HG02840 (cell line): Measurements from ENCODE around the gene TSPYL1.
"Not testable (repeated sequence)": the region's sequence is repeated elsewhere in the genome, so short reads cannot be mapped to it uniquely, and the experiment has no call there.

Experiments used
- ATAC-seq: cut with Tn5 transposase; IDR thresholded peaks from one replicate; pipeline ENCODE4 v1.9.1; 2021; ENCODE audit warnings: mild to moderate bottlenecking, moderate library complexity, moderate number of reproducible peaks; ENCODE audit not compliant: unreplicated experiment, low FRiP score

TSPYL1 gene

GRCh38 chr6:116279232-116280160 lies at the start of gene TSPYL1:
Gene TSPYL1 (minus strand): TSS chr6:116279930. CDS start chr6:116279830, 100 bp downstream.
- ATAC-seq = peak; percentile 98

GRCh38 chr6:116329156-116329555 lies 49.4 kb upstream of the TSPYL1 start:
- no peak for ATAC-seq

DNA sequence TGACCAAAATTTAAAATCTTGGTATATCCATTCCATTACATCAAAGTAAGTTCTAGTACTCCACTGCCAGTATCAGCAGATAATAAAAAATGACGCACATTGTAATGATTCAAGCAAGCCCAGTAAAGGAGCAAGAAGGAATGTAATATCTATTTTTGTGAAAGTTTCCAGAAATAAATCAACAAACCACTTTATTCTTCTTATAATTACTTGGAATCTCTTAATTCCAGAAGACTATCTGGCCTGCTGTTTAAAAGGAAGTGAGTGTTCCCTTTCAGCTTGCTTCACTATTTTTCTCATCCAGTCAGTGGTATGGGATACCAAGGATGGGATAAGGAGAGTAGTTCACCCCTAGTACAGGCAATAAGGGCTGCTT lies 48.8 kb upstream of the TSPYL1 start:
- ATAC-seq = no peak

DNA sequence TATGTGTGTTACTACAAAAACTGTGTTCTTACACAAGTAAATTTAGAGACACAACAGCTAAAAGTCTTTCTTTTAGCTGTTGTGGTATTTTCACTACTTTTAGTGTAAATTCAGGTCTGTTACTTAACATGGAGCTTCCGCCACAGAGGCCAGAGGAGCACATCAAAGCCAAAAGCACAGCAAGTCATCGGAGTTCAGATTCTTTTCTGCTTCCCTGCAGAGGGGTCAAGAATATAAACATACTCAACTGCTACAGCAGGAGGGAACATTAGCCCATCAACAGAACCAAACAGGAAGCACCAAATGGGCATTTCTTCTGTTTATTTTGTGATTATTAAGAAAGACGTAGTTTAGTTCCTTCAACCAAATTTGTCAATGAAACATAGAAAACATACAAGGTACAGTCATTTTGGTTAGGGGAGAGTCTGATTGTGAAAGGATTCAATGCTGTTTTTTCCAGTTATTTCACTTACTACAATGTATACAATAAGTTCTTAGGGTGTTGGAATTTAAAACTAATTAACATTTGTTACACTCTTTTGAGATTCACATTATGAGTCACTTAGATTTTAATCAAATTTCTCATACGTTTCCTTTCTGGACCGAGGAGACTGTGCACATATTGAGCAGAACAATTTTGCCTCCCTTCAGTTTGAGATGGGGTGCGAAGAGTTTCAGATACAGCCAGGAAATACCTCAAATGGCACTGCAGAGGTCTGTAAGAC lies 48.2 kb upstream of the TSPYL1 start:
- ATAC-seq = no peak

DNA sequence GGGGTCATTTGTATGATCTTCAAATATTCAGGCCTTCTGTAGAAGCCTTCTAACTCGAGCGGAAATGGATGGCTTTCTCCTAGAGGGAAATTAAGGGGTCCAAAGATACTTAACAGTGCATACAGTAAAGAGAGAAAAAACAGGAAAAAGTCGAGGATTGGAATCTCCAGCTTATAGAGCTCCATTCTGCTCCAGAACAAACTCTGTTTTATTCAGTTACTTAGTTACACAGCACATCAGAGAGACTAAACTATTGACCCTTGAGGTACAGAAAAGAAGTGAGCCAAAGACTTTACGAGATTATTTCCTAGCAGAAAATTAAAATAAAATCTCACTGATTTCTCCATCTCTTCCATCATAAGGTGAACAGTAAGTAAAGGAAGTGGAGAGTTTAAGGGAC lies 47.3 kb upstream of the TSPYL1 start:
- no peak for ATAC-seq

DNA sequence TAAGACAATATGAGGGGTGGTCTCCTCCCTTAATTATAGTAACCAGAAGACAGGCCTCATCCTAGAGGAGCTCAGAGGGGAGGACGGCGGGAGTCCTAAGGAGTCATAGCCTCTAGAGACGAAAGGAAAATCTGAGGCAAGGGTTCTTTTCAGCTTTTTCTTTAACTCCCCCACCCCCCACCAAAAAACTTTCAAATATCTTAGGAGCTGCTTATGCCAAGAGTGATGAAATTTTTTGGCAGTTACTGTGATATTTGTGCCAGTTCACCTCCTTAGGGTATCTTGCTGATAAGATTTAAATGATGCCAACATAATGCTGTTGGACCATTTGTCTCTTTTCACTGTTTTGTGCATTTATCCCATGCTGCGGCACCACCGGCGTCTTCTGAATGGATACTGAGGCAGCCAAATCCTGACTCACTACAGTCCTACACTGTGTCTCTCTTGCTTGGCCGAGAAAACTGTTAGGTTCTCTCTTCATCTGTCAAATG lies 46.5 kb upstream of the TSPYL1 start:
- ATAC-seq = no peak

DNA sequence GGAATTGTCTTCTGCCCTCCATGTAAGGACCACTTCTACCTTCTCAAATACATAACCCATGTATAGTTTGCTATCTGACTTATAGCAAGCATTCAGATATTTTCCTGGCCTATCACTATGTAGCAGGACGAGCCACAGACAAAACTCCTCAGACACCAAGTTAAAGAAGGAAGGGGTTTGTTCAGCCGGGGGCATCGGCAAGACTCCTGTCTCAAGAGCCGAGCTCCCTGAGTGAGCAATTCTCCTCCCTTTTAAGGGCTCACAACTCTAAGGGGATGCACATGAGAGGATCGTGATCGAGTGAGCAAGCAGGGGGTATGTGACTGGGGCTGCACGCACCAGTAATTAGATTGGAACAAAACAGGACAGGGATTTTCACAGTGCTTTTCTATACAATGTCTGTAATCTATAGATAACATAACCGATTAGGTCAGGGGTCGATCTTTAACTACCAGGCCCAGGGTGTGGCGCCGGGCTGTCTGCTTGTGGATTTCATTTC lies 46.0 kb upstream of the TSPYL1 start:
- ATAC-seq = not testable (repeated sequence)

DNA sequence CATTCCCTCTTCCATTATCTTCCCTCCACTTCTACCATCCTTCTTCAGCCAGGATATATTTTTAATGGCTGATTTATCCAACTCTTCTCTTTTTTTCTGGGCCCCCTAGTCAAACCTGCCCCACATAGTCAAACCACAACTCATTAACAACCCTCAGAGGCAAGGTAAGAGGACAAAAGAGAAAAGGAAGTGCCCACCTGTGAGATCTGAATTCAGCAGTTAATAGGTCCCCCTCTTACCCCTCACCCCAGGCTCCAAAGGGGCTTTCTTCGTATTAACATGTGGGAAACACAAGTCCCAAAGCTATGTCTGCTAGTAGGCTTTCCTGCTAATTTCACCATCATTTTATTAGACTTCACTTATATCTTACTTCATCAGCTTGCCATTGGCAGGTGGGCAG lies 44.1 kb upstream of the TSPYL1 start:
- ATAC-seq = no peak

GRCh38 chr6:116321933-116322332 lies 42.2 kb upstream of the TSPYL1 start:
- ATAC-seq = not testable (repeated sequence)

DNA sequence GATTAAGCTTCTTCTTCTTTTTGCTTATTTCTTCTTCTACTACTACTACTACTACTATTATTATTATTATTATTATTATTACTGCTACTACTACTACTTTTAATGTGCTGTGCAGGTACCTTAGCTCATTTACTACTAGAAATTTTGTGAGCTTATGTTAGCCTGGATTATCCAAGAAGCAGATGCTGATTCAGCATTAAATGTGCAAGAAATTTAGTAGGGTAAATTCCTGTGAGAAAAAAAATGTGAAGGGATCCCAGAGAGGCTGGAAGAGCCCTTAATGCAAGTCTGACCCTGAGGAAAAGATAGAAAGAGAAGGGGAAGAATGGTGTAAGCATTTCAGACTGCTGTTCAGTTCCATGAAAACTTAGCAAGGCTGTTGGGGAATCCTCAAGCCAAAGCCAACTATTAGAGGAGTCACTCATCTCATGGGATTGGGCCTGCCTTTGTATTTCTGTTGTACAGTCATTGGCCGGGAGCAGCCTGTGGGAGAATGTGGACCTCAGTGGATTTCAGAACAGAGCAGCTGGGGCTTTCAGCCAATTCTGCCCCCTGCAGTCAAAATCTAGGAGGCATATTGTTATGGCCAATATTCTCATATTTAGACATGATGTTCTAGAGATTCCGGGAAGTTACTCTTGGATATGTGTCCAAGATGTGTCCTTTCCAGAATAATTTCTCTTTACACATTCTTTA lies 37.2 kb upstream of the TSPYL1 start:
- ATAC-seq = no peak

- ATAC-seq = no peak
Observed at GRCh38 chr6:116314878-116315277, 35.1 kb upstream of the TSPYL1 start.

- ATAC-seq = no peak
Observed at GRCh38 chr6:116314218-116314617, 34.5 kb upstream of the TSPYL1 start.

DNA sequence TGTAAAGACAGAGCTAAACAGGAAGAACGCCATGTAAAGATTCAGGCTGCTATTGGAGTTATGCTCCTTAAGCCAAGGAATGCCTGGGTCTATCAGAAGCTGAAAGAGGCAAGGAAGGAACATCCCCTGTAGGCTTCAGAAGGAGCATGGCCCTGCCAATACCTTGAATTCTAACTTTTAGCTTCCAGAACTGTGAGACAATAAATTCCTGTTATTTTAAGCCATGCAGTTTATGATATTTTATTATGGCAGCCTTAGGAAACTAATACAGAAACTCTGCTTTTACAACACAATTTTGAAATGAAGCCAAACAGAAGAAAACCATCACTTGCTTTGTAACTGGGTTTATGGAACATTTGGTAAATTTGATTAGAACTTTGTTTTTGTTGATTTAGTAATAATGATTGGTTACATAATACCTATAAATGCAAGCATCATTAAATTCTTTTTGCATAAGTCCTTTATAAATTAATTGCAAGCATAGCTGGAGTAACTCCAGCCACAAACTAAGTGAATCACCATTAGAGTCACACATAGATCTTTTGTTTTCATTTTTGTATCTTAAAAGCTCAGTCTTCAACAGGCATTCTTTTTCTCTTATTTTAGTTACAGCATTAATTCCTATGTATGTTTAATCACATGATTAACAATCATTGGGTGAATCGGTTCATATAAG lies 33.5 kb upstream of the TSPYL1 start:
- ATAC-seq = no peak

DNA sequence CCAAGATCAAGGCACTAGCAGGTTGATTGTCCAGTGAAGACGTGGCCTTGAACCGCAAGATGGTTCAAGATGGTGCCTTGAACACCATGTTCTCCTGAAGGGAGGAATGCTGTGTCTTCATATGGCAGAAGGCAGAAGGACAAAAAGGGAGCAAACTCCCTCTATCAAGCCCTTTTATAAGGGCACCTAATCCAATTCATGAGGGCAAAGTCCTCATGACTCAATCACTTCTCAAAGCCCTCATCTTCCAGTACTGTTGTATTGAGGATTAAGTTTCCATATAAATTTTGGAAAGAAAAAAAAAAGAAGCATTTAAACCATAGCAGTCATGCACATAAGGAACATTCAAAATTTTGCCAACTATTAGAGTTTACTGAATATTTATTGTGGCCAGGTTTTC lies 29.9 kb upstream of the TSPYL1 start:
- no peak for ATAC-seq

- ATAC-seq = no peak
Observed at GRCh38 chr6:116309001-116309400, 29.3 kb upstream of the TSPYL1 start.

DNA sequence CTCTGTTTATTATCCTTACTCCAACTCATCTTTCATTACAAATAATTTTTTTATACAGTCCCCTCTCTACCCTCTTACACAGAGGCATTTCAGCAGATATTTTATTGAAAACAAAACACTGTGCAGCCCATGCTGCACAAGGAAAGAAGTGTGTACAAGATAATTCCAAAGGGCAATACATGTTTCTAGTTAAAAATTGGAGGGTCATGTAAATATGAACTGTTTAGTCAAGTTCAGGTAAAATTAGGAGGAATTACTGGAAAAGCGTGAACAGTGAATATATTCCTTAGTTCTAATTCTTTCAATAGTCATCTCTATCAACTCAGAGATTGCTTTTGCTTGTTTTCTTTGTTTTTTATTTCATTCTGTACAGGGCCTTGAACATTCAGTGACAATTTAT lies 27.9 kb upstream of the TSPYL1 start:
- no peak for ATAC-seq

- no peak for ATAC-seq
Observed at GRCh38 chr6:116307001-116307400, 27.3 kb upstream of the TSPYL1 start.

DNA sequence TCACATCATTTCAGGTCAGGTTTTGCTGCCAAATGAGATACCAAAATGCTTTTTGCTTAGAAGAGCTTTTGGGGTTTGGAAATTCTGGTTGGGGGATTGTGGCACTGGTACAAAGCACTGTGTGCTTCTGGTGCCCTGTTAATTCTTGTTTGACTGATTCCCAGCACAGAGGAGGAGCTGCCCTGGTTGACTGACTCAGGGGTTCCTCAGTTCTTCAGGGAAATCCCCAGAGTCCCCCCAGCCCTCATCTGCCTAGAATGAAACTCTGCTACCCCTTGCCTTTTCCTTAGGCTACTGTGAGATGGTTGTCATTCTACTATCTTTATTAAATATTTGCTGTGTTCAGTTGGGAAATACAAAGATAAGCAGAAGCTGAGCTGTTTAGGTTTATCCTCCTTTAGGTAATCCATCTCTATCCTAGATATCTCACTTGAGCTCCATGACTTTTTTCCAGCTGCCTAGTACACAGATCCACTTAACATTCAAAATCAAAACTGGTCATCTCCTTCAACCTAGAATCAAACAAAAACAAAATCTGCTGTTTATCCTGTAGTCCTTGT lies 24.9 kb upstream of the TSPYL1 start:
- ATAC-seq = no peak

DNA sequence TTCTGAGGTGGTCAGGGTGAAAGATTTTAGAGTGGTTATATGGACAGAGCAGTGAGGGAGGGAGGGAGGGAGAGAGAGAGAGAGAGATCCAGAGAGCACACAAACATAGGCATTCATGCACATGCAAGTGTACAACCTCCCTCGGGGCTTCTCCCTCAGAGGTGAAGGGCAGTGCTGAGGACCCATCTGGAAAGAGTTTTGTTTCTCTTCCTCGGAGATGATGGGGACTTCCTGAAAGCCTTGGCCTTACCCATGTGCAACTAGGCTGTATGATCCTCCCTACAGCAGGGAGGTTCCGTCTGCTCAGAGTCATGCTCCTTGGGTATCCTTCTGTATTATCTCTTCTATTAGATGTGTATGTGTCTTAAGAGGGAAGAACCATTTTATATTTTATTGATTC lies 21.4 kb upstream of the TSPYL1 start:
- ATAC-seq = no peak

GRCh38 chr6:116300566-116300965 lies 20.8 kb upstream of the TSPYL1 start:
- ATAC-seq = no peak
